ENCODE data around the gene BYSL. TPM values are rescaled to one million over a fixed set of nuclear protein-coding genes. Genes with fewer than 3 reads are reported as not detected.

BYSL gene
- total RNA-seq, 1 donor from 2014 or later: 16.9 TPM

- no peak for TF ChIP-seq CTCF (IDR thresholded peaks at IDR 0.05; ENCODE audit: insufficient read depth, low read length, poor library complexity, severe bottlenecking)
- H3K36me3 ChIP-seq (ENCODE audit: control insufficient read depth, insufficient read depth, low read length): no peaks in the 10 kb centered on the region
- no peak for DNase-seq (ENCODE audit: low read depth)
- no peaks in the 10 kb centered on the region for H3K27me3 ChIP-seq (ENCODE audit: control insufficient read depth, insufficient read depth, low read length)
- no peak overlapping the region for H3K4me3 ChIP-seq (ENCODE audit: low read depth, low read length)
Observed at GRCh38 chr6:41892921-41893564, 28.3 kb upstream of the BYSL start.

- no peak for TF ChIP-seq CTCF (IDR thresholded peaks at IDR 0.05; ENCODE audit: insufficient read depth, low read length, poor library complexity, severe bottlenecking)
- no peaks in the 10 kb centered on the region for H3K36me3 ChIP-seq (ENCODE audit: control insufficient read depth, insufficient read depth, low read length)
- no peaks in the 10 kb centered on the region for H3K27me3 ChIP-seq (ENCODE audit: control insufficient read depth, insufficient read depth, low read length)
- peak overlapping the region; percentile 73 for H3K4me3 ChIP-seq (ENCODE audit: low read depth, low read length)
- no peak for DNase-seq (ENCODE audit: low read depth)
Observed at GRCh38 chr6:41894366-41895299, 26.7 kb upstream of the BYSL start.

- no peaks in the 10 kb centered on the region for H3K36me3 ChIP-seq (ENCODE audit: control insufficient read depth, insufficient read depth, low read length)
- DNase-seq (ENCODE audit: low read depth): no peak
- no peak for TF ChIP-seq CTCF (IDR thresholded peaks at IDR 0.05; ENCODE audit: insufficient read depth, low read length, poor library complexity, severe bottlenecking)
- H3K27me3 ChIP-seq (ENCODE audit: control insufficient read depth, insufficient read depth, low read length): no peaks in the 10 kb centered on the region
- H3K4me3 ChIP-seq (ENCODE audit: low read depth, low read length): peak within 1 kb of the TSS; percentile 73
Observed at GRCh38 chr6:41895300-41896233, 25.7 kb upstream of the BYSL start, which contains the start of gene USP49. Gene USP49, minus strand, starts transcription at chr6:41895375. Its CDS starts 88,392 bp downstream, at chr6:41806983.

GRCh38 chr6:41896281-41896680 lies 25.0 kb upstream of the BYSL start:
- no peak overlapping the region for H3K4me3 ChIP-seq (ENCODE audit: low read depth, low read length)
- TF ChIP-seq CTCF (IDR thresholded peaks at IDR 0.05; ENCODE audit: insufficient read depth, low read length, poor library complexity, severe bottlenecking): no peak
- no peaks in the 10 kb centered on the region for H3K36me3 ChIP-seq (ENCODE audit: control insufficient read depth, insufficient read depth, low read length)
- no peak for DNase-seq (ENCODE audit: low read depth)
- no peaks in the 10 kb centered on the region for H3K27me3 ChIP-seq (ENCODE audit: control insufficient read depth, insufficient read depth, low read length)

GRCh38 chr6:41900861-41901260 lies 20.4 kb upstream of the BYSL start:
- no peak for DNase-seq (ENCODE audit: low read depth)
- TF ChIP-seq CTCF (IDR thresholded peaks at IDR 0.05; ENCODE audit: insufficient read depth, low read length, poor library complexity, severe bottlenecking): no peak
- no peak overlapping the region for H3K4me3 ChIP-seq (ENCODE audit: low read depth, low read length)
- H3K36me3 ChIP-seq (ENCODE audit: control insufficient read depth, insufficient read depth, low read length): no peaks in the 10 kb centered on the region
- no peaks in the 10 kb centered on the region for H3K27me3 ChIP-seq (ENCODE audit: control insufficient read depth, insufficient read depth, low read length)
